Bronchial epithelial cell (primary cell): ENCODE measurements around the gene NLK. TPM values are rescaled to one million over a fixed set of nuclear protein-coding genes. Genes with fewer than 3 reads are reported as not detected.

Experiments used
- DNase-seq: peaks from one replicate; pipeline ENCODE4 v3.0.0-alpha.2; 2010; ENCODE audit warnings: low read depth
- FAIRE-seq: peaks from 2 replicates; lab custom pipeline; 2011; peaks lifted over from hg19 to GRCh38; lab: Jason Lieb, UNC
- H3K27me3 ChIP-seq: 2 replicates; pipeline ENCODE4 v1.5.1; 2011; ENCODE audit warnings: low read length; ENCODE audit not compliant: control insufficient read depth, insufficient read depth
- H3K36me3 ChIP-seq: 2 replicates; pipeline ENCODE4 v1.5.1; 2011; ENCODE audit warnings: low read length; ENCODE audit not compliant: control insufficient read depth, insufficient read depth
- H3K4me3 ChIP-seq: 2 replicates; pipeline ENCODE4 v1.5.1; 2011; ENCODE audit warnings: mild to moderate bottlenecking, low read depth, low read length, control low read depth
- CTCF ChIP-seq: IDR thresholded peaks from 2 replicates; pipeline ENCODE4 v1.5.1; 2011; ENCODE audit warnings: mild to moderate bottlenecking, moderate library complexity, low read length, control low read depth, inconsistent platforms; ENCODE audit not compliant: insufficient read depth, severe bottlenecking
- total RNA-seq: library from RNA; depleted of rRNA; stranded (reverse); fragments of >200 nt; gene quantifications from 2 replicates; pipeline ENCODE4 v1.2.1, GENCODE V29; 2014

The NLK gene
- total RNA-seq, 1 donor from 2014 or later, result 11.3 TPM

DNA sequence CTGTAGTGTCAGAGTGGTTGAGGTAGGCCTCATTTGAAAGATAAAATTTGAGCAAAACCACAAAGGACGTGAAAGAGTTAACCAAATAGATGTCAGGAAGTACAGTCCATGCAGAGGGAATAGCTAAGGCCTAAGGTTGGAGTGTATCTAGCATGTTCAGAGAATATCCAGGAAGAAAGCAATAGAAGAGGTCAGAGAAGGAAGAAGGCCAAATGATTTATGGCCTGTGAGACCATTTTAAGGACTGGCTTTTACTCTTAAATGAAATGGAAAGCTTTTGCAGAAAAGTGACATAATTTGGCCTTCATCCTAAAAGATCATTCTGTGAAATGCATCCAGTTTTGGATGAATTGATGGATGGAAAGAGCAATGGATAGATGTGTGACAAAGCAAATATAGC, 116.5 kb downstream of the NLK start:
- DNase-seq (no peak), FAIRE-seq (no peak)
- Histone ChIP-seq H3K36me3 (no peaks in the 10 kb centered on the region), H3K4me3 (no peak overlapping the region), H3K27me3 (no peaks in the 10 kb centered on the region)
- TF ChIP-seq CTCF, result no peak

- DNase-seq, result no peak
- FAIRE-seq, result no peak
- no peak for TF ChIP-seq CTCF
- Histone ChIP-seq H3K36me3 (no peaks in the 10 kb centered on the region), H3K27me3 (no peaks in the 10 kb centered on the region), H3K4me3 (no peak overlapping the region)
Observed at GRCh38 chr17:28159924-28160323, 117.4 kb downstream of the NLK start.

- no peak for TF ChIP-seq CTCF
- Histone ChIP-seq H3K27me3 (no peaks in the 10 kb centered on the region), H3K36me3 (no peaks in the 10 kb centered on the region), H3K4me3 (no peak overlapping the region)
- no peak for DNase-seq
- no peak for FAIRE-seq
Observed at GRCh38 chr17:28160610-28161009, 118.1 kb downstream of the NLK start.

DNA sequence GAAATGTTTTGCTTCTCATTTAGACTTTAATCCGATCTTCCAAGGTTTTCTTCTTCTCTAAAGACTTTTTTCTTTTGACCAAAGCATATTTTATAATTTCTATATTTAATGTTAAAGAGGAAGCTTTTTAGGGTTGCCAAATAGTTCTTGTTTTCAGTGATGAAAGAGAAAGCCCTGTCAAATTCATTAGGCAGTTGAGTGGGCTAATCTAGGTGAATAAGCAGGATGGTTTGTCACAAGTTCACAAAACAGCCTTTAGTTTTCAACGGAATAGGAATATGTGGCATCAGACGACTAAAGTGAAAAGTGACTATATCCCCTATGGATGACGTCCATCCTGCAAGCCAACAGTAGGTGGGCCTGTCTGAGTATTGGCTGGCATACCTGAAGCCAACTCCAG, 118.8 kb downstream of the NLK start:
- no peak for FAIRE-seq
- H3K36me3 ChIP-seq, result no peaks in the 10 kb centered on the region
- TF ChIP-seq CTCF, result no peak
- no peak overlapping the region for H3K4me3 ChIP-seq
- DNase-seq, result no peak
- H3K27me3 ChIP-seq, result no peaks in the 10 kb centered on the region

- no peak for FAIRE-seq
- no peak for DNase-seq
- Histone ChIP-seq H3K27me3 (no peaks in the 10 kb centered on the region), H3K4me3 (no peak overlapping the region), H3K36me3 (peaks cover 1% of the 10 kb centered on the region)
- TF ChIP-seq CTCF, result no peak
Observed at GRCh38 chr17:28166478-28166877, 124.0 kb downstream of the NLK start.

GRCh38 chr17:28169621-28170349, 127.3 kb downstream of the NLK start:
- peaks cover 1% of the 10 kb centered on the region for H3K36me3 ChIP-seq
- no peak for FAIRE-seq
- no peaks in the 10 kb centered on the region for H3K27me3 ChIP-seq
- no peak overlapping the region for H3K4me3 ChIP-seq
- TF ChIP-seq CTCF, result no peak
- no peak for DNase-seq
